MM.1S (cell line): ENCODE data around the gene TMEM92.

Experiments used
- DNase-seq: peaks from one replicate; pipeline ENCODE4 v3.0.0-alpha.2; 2015
- H2AFZ ChIP-seq: fragments of 300-600 bp; sonication (generic); 2 replicates; pipeline ENCODE4 v1.6.0; 2016; ENCODE audit warnings: antibody characterized with exemption, low read length
- H3F3A ChIP-seq: fragments of 300-600 bp; sonication (generic); 2 replicates; pipeline ENCODE4 v1.6.1; 2016; ENCODE audit warnings: mild to moderate bottlenecking, antibody characterized with exemption, low read length, moderate library complexity, mixed read lengths; ENCODE audit not compliant: insufficient read depth
- H3K27ac ChIP-seq: fragments of 300-600 bp; sonication (generic); 2 replicates; pipeline ENCODE4 v1.5.1; 2016; ENCODE audit warnings: mild to moderate bottlenecking, low read length
- H3K27me3 ChIP-seq: fragments of 300-600 bp; sonication (generic); replicated peaks from 2 replicates; pipeline ENCODE4 v1.6.0; 2016; ENCODE audit warnings: low read length; ENCODE audit not compliant: insufficient read depth
- H3K36me3 ChIP-seq: fragments of 300-600 bp; sonication (generic); replicated peaks from 2 replicates; pipeline ENCODE4 v1.6.1; 2016; ENCODE audit warnings: mild to moderate bottlenecking, low read length, mixed read lengths; ENCODE audit not compliant: insufficient read depth
- H3K4me1 ChIP-seq: fragments of 300-600 bp; sonication (generic); 2 replicates; pipeline ENCODE4 v1.6.1; 2016; ENCODE audit warnings: low read length, mixed read lengths
- H3K4me2 ChIP-seq: fragments of 300-600 bp; sonication (generic); 2 replicates; pipeline ENCODE4 v1.6.0; 2016; ENCODE audit warnings: low read depth, low read length
- H3K4me3 ChIP-seq: fragments of 300-600 bp; sonication (generic); 2 replicates; pipeline ENCODE4 v1.5.1; 2016; ENCODE audit warnings: low read length, mixed read lengths
- H3K79me2 ChIP-seq: fragments of 300-600 bp; sonication (generic); 2 replicates; pipeline ENCODE4 v1.6.1; 2016; ENCODE audit warnings: mixed run types, low read length, mixed read lengths
- H3K9ac ChIP-seq: fragments of 300-600 bp; sonication (generic); 2 replicates; pipeline ENCODE4 v1.6.1; 2016; ENCODE audit warnings: low read length, mixed read lengths
- H3K9me2 ChIP-seq: fragments of 300-600 bp; sonication (generic); replicated peaks from 2 replicates; pipeline ENCODE4 v1.6.1; 2016; ENCODE audit warnings: mild to moderate bottlenecking, low read length, mixed read lengths; ENCODE audit not compliant: insufficient read depth
- H3K9me3 ChIP-seq: fragments of 300-600 bp; sonication (generic); replicated peaks from 2 replicates; pipeline ENCODE4 v1.6.1; 2016; ENCODE audit warnings: mild to moderate bottlenecking, low read length, mixed read lengths; ENCODE audit not compliant: insufficient read depth
- H4K20me1 ChIP-seq: fragments of 300-600 bp; sonication (generic); 2 replicates; pipeline ENCODE4 v1.6.1; 2016; ENCODE audit warnings: mild to moderate bottlenecking, low read length, moderate library complexity, mixed read lengths; ENCODE audit not compliant: insufficient read depth
- CTCF ChIP-seq: fragments of 300-600 bp; sonication (generic); IDR thresholded peaks from 2 replicates; pipeline ENCODE4 v1.5.1; 2016; ENCODE audit warnings: antibody characterized with exemption, low read length, mixed read lengths
- EZH2 ChIP-seq: fragments of 300-600 bp; sonication (generic); optimal IDR thresholded peaks from 2 replicates; pipeline ENCODE3; 2017; ENCODE audit warnings: low read depth, mild to moderate bottlenecking, antibody characterized with exemption, low read length, mixed read lengths
- EZH2phosphoT487 ChIP-seq: fragments of 300-600 bp; sonication (generic); IDR thresholded peaks from 2 replicates; pipeline ENCODE4 v1.6.1; 2018; ENCODE audit warnings: antibody characterized with exemption, low read length

Gene TMEM92

GRCh38 chr17:50267074-50267841 is 7.0 kb upstream of the TMEM92 start:
- H3K79me2 ChIP-seq = no peaks in the 10 kb centered on the region
- TF ChIP-seq EZH2phosphoT487 = no peak
- TF ChIP-seq CTCF = no peak
- TF ChIP-seq EZH2 = no peak
- no peaks in the 10 kb centered on the region for H3K9me3 ChIP-seq
- no peak overlapping the region for H3K9ac ChIP-seq
- no peaks in the 10 kb centered on the region for H4K20me1 ChIP-seq
- no peak overlapping the region for H3K4me3 ChIP-seq
- H3K9me2 ChIP-seq = no peaks in the 10 kb centered on the region
- no peak overlapping the region for H3K27ac ChIP-seq
- DNase-seq = no peak
- H3K4me1 ChIP-seq = no peaks in the 10 kb centered on the region
- no peaks in the 10 kb centered on the region for H3K36me3 ChIP-seq
- no peak overlapping the region for H3K4me2 ChIP-seq
- no peaks in the 10 kb centered on the region for H3F3A ChIP-seq
- H3K27me3 ChIP-seq = peaks cover 31% of the 10 kb centered on the region
- H2AFZ ChIP-seq = no peak overlapping the region

GRCh38 chr17:50268026-50268425 is 6.2 kb upstream of the TMEM92 start:
- H3K4me3 ChIP-seq = no peak overlapping the region
- no peak overlapping the region for H3K9ac ChIP-seq
- no peaks in the 10 kb centered on the region for H3K36me3 ChIP-seq
- H2AFZ ChIP-seq = no peak overlapping the region
- no peak overlapping the region for H3K27ac ChIP-seq
- no peaks in the 10 kb centered on the region for H4K20me1 ChIP-seq
- no peaks in the 10 kb centered on the region for H3K9me2 ChIP-seq
- no peaks in the 10 kb centered on the region for H3F3A ChIP-seq
- no peak for TF ChIP-seq CTCF
- TF ChIP-seq EZH2 = no peak
- TF ChIP-seq EZH2phosphoT487 = no peak
- DNase-seq = no peak
- no peaks in the 10 kb centered on the region for H3K79me2 ChIP-seq
- no peak overlapping the region for H3K4me2 ChIP-seq
- no peaks in the 10 kb centered on the region for H3K9me3 ChIP-seq
- peaks cover 24% of the 10 kb centered on the region for H3K27me3 ChIP-seq
- H3K4me1 ChIP-seq = no peaks in the 10 kb centered on the region

- DNase-seq = no peak
- Histone ChIP-seq H3K4me2 (no peak overlapping the region), H3K4me3 (no peak overlapping the region), H2AFZ (no peak overlapping the region), H3F3A (no peaks in the 10 kb centered on the region), H4K20me1 (no peaks in the 10 kb centered on the region), H3K27ac (no peak overlapping the region), H3K27me3 (peaks cover 20% of the 10 kb centered on the region), H3K9me2 (no peaks in the 10 kb centered on the region), H3K4me1 (no peaks in the 10 kb centered on the region), H3K79me2 (no peaks in the 10 kb centered on the region), H3K9ac (no peak overlapping the region), H3K9me3 (no peaks in the 10 kb centered on the region), H3K36me3 (no peaks in the 10 kb centered on the region)
- TF ChIP-seq EZH2 = no peak
- TF ChIP-seq CTCF = no peak
- no peak for TF ChIP-seq EZH2phosphoT487
Observed at GRCh38 chr17:50268743-50269275, 5.5 kb upstream of the TMEM92 start.
